KG1 (cell line): ENCODE results near the gene LACC1.
A peak's percentile ranks its signal among the peaks of the same experiment; 100 is the strongest.

Experiments used
- DNase-seq: peaks from one replicate; lab custom pipeline; 2025; lab: John Stamatoyannopoulos, UW

LACC1 gene

GRCh38 chr13:43879755-43880181 lies at the start of gene LACC1:
TSS of gene LACC1 (plus strand) at chr13:43879904. CDS start at chr13:43880986, 1,082 bp downstream.
- DNase-seq, result no peak

DNA sequence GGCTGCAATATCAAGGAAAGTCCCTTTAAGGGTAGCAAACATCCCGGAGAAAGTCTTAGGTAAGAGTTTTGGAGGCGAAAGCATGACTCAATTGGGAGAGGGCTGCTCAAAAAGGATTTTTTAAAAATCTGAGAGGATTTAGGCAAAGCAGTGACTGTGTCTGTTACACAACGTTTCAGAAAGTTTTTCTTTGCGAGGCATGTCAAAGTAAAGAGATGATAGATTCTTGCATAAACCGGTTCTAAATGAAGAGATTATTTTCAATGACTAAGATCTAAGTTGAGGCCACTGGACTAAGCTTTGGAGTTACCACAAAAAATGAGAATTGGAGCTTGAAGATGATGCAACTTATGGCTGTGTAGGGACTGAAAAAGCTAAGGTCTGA lies 49.2 kb upstream of the LACC1 start:
- no peak for DNase-seq

GRCh38 chr13:43831088-43831487 lies 48.6 kb upstream of the LACC1 start:
- no peak for DNase-seq

DNA sequence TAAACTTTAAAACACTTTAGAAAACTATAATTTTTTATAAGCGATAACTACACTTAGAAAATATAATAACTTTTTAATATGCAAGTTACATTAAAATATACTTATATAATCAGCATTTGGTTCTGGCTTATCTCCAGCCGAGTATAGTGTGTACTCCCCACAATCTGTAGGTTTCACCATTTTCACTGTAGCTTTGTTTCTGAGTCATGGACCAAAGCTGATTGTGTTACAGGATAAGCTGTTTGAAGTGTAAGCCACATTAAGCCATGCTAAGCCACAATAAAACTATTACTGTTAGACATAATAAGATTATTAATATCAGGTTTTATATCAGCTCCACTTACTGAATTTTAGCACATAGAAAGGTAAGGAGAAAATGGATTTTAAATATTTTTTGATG lies 44.0 kb upstream of the LACC1 start:
- no peak for DNase-seq

- DNase-seq, result no peak
Measured at GRCh38 chr13:43838909-43839308, 40.8 kb upstream of the LACC1 start.

GRCh38 chr13:43846496-43847158 lies 33.1 kb upstream of the LACC1 start:
- no peak for DNase-seq

- DNase-seq, result no peak
Measured at GRCh38 chr13:43848001-43848649, 31.6 kb upstream of the LACC1 start.

- no peak for DNase-seq
Measured at GRCh38 chr13:43850873-43851272, 28.8 kb upstream of the LACC1 start.

DNA sequence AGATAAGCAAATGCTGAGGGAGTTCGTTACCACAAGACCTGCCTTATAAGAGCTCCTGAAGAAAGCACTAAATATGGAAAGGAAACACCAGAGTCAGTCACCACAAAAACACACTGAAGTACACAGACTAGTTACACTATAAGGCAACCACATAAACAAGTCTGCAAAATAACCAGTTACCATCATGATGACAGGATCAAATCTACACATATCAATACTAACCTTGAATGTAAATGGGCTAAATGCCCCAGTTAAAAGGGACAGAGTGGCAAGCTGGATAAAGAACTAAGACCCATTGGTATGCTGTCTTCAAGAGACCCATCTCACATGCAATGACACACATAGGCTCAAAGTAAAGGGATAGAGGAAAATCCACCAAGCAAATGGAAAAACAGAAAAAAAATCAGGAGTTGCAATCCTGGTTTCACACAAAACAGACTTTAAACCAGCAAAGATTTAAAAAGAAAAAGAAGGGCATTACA lies 26.7 kb upstream of the LACC1 start:
- DNase-seq, result no peak

GRCh38 chr13:43861863-43862262 lies 17.8 kb upstream of the LACC1 start:
- DNase-seq, result no peak

DNA sequence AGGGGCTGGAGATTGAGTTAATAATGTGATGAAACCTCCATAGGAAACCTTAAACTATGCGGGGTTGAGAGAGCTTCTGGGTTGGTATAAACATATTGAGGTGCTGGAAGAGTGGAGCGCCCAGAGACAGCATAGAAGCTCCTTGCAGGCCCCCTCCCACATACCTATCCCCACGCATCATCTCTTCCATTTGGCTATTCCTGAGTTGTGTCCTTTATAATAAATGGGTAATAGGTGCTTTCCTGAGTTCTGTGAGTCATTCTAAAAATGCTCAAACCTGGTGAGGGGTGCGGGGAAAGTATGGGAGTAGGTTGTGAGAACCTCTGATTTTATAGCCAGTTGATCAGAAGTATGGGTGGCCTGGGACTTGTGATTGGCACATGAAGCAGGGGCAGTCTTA lies 14.8 kb upstream of the LACC1 start:
- no peak for DNase-seq

DNA sequence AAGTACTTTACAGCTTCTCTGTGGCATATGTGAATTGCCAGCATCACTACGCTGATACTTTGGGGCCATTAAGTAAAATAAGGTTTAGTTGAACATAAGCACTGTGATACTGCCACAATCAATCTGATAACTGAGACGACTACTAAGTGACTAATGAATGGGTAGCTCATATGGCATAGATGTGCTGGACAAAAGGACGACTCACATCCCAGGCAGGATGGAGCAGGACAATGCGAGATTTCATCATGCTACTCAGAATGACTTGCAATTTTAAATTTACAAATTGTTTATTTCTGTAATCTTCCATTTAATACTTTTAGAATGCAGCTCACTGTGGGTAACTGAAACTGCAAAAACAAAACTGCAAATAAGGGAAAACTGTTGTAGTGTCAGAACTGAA lies 13.8 kb upstream of the LACC1 start:
- no peak for DNase-seq

DNA sequence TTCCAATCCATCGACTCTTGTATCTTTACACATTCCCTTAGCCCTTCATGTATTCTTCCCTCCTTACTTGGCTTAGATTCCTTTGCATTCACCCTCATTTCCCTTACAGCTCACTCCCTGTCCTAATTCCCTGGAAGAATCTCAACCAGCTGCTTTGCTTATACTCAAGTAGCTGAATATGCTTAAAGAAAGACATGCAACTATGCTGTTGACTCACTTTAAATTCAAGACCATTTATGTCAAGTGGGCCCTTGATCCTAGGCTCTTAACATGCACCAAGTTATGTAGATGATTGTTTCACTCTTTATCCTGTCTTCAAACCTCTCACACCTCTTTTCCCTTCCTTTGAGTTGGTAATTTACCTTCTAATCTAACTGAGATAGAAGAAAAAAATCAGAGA lies 7.5 kb upstream of the LACC1 start:
- no peak for DNase-seq

DNA sequence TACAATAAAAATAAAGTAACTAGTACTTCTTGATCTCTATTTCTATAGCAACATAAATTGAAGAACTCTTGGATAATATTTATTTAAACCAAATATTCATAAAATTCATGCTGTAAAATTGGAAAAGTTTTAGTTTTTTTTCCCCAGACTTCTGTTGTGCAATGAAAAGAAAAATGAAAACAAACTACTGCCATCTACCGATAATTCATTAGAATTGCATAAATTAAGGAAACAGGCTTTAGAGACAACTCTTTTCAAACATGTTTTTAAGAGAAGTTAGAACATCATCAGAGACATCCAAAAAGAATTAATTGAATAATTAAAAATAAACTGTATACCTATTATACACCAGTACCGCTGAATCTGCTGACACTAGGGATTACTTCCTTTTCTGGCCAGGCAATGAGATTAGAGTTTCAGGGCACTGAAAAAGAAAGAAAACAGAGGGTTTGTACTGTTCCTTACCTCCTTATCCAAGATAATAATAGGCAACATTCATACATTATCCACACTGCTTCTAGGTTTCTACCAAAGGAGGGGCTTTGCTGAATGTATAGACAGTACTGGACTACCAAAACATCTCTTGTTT lies 5.1 kb upstream of the LACC1 start:
- peak; percentile 4 for DNase-seq

DNA sequence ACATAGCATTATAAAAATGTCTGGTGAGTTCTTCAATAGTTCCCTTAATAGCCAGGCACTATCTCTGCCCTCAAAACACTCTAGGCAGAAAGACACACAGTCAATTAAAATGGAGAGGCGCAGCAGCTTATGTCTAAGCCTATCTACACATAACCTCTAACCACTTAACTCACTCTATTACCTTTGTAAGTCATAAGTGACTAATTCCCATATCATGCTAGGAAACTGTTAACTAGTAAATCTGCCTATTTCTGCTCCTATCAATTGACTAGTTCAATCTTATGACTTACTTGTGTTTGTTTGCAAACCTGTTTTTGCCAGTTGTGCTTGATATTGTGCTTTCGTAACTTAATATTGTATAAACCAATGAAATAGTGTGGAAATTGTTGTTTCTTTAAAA lies 3.3 kb upstream of the LACC1 start:
- no peak for DNase-seq

- DNase-seq, result no peak
Measured at GRCh38 chr13:43877326-43877725, 2.4 kb upstream of the LACC1 start.

DNA sequence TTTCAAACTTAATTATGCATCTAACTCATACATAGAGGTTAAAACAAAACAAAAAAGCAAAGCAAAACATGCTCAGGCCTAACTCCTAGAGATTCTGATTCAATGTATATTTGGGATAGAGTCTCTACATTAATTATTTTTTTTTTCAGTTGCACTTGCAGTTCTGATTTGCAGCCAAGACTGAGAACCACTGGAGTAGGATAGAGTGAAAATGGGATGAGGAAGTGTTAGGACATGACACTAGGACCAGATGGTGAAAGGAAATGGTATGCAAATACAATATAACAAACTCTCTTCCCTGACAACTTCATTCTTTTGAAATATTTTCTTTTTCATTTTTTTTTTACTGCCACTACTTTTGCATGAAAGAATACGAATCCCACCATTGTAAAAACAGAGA lies 1.9 kb upstream of the LACC1 start:
- DNase-seq, result no peak

DNA sequence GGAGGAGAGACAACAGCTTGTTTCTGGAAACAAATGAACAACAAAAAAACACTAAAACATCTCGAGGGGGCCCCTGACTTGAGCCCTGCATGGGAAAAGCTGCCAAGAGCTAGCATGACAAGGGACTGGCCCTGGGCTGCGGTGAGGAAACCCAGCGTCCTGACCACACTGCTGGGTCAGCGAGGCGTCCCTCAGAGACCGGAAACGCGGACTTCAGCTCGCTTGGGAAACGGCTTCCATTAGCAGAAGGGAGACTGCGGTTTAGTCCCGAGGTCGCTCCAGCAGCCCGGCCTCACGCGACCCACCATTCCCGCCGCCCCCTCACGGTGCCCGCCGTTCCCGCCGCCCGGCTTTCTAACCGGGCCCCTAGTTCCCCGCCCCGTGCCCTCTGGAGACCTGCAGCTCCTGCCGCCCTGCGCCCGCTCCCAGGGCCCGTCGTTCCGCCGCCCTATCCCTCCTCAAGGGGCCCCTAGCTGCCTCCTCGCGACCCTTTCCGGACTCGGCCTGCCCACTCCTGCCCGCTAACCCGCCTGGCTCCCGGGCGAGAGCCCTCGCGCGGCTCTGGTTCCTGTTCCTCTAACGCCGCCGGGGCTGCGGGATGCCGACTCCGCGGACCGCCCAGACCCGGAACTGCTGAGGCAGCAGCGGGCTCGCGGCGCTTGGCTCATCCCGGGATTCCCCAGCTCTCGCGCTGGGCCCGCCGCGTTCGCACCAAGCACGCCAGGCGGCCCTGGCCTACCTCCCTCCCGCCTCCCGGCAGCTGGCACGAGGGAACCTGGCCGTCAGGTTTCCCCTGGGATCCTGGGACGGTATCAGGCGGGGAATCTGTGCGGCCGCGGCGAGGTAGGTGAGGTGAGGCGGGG lies 581 bp upstream of the LACC1 start, which contains the start of gene CCDC122:
CCDC122 (minus strand) TSS at position 849 of the 863 bp plus-strand sequence. CDS start 10,364 bp downstream, outside the sequence.
- DNase-seq, result peak; percentile 43

DNA sequence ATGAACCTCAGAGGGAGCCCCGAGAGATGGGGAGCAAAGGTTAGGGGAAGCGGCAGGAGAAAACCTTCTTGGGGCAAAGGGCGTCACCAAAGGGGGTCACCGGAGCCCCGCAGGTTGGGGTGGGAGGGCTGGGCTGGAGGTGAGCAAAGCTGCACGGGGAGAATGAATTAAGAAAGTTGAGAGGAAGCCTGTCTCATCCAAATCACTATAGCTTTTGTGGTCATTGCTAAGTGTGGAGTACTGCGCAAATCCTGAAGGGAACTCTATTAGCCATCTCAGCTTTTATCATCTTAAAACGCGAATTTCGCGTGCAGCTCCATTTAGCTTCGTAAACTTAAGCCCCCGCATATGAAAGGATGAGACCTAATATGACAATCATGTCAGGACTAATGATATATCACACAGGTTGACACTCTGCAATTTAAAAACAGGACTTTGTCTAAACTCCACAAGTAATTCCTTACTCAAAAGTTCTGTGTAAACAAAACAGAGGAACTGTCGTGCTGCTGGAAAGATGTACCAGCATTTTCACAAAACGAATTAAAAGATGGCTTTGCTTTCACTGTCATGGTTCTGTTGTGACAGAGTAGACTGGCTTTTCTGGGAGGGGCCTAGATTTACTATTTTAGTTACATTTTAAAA lies 631 bp downstream of the LACC1 start:
- DNase-seq, result no peak

- no peak for DNase-seq
Measured at GRCh38 chr13:43880926-43881325, 1.2 kb downstream of the LACC1 start.

- no peak for DNase-seq
Measured at GRCh38 chr13:43881580-43881979, 1.9 kb downstream of the LACC1 start.

- DNase-seq, result no peak
Measured at GRCh38 chr13:43883631-43884030, 3.9 kb downstream of the LACC1 start.
